ENCODE results near the gene WWOX. TPM values are rescaled to one million over a fixed set of nuclear protein-coding genes. Genes with fewer than 3 reads are reported as not detected.

WWOX gene
- total RNA-seq, 1 donor from 2014 or later: 8.6 TPM

GRCh38 chr16:78284957-78285434 is 185.5 kb downstream of the WWOX start:
- intact Hi-C loops (cut with DNase I): no loop called here
- no peak for DNase-seq (ENCODE audit: low spot score)

GRCh38 chr16:78285437-78285922 is 186.0 kb downstream of the WWOX start:
- no peak for DNase-seq (ENCODE audit: low spot score)
- intact Hi-C loops (cut with DNase I): no loop called here

- no peak for DNase-seq (ENCODE audit: low spot score)
- intact Hi-C loops (cut with DNase I): no loop called here
These were observed 186.6 kb downstream of the WWOX start for GRCh38 chr16:78286065-78286464.

DNA sequence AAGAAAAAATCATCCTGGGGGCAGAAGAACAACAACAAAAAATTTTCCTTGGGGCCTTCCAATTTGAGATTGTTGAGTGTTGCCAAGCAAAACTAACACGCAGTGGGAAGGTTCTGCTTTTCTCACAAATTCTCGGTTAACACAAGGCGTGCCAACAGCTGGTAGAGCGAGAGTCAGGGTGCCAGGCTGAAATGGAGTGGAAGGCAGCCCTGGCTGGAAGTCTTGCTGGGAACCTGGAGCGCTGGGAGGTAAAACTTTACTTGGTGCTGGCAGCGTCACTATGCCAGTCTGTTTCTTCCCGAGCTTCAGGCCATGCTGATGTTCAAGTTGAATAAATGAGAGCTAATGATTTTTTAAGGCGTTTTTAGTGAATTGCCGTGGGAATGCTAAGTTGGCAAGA is 189.4 kb downstream of the WWOX start:
- intact Hi-C loops (cut with DNase I): no loop called here
- DNase-seq (ENCODE audit: low spot score): no peak

DNA sequence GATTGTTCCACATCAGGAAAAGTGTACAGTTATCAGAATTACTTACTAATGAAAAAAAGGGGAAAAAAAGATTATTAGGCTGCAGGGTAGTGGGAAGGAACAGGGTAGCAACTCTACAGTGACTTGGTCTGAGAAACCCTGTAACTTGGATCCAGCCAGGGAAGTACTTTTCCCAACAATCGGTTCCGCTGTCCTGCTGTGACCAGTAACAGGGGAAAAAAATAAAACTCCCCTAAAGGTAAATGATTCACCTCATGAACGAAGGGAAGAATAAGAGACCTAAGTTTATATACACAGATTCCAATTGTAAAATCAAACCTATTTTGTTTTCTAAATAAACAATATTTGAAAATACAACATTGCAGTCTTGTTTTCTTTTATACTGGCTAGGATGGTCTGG is 189.9 kb downstream of the WWOX start:
- no peak for DNase-seq (ENCODE audit: low spot score)
- intact Hi-C loops (cut with DNase I): no loop called here

DNA sequence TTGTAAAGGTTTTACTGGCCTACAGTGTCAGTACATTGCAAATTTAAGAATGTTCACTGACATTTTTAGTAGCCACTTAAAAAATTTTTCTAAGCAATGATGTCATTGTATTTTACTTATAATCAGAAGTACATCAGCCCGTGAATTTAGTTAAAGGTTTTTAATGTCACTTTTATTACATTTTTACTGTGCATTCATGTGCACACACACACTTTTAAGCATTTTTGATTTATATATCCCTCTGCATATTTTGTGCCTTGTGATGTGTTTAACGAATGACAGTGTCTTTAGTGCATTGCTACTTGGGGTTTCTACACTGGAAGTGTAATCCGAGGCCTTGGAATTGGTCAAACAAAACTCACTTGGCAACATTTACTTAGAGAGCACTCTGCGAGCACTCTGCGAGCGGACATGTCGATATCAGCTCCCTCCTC is 190.4 kb downstream of the WWOX start:
- intact Hi-C loops (cut with DNase I): no loop called here
- DNase-seq (ENCODE audit: low spot score): no peak

GRCh38 chr16:78290395-78290794 is 190.9 kb downstream of the WWOX start:
- DNase-seq (ENCODE audit: low spot score): no peak

GRCh38 chr16:78290872-78291591 is 191.6 kb downstream of the WWOX start:
- no peak for DNase-seq (ENCODE audit: low spot score)
- intact Hi-C loops (cut with DNase I): no loop called here

More at GRCh38 chr16:78290395-78290794, 190.9 kb downstream of the WWOX start:
- intact Hi-C loops (cut with DNase I): no loop called here

DNA sequence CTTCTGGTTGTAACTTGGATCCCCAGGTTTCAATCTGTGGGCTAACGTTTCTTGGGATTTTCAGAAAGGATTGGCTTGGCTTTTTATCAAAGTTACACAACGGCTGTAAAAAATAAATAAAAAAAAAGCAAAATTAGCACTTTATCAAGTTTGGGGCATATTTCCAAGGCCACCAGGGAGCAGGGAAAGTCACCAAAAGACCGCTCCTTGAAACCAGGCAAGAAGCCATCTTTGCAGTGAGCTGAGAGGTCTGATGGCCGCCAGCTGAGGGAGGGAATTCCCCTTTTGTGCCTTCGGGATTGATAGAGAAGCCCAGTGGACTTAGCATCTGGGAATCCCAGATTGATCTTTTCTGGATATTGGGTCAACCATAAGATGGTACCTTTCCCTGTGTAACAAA is 192.2 kb downstream of the WWOX start:
- intact Hi-C loops (cut with DNase I): no loop called here
- DNase-seq (ENCODE audit: low spot score): no peak

- no peak for DNase-seq (ENCODE audit: low spot score)
These were observed 192.8 kb downstream of the WWOX start for GRCh38 chr16:78292086-78292843.

GRCh38 chr16:78292844-78293380 is 193.5 kb downstream of the WWOX start:
- intact Hi-C loops (cut with DNase I): no loop called here
- DNase-seq (ENCODE audit: low spot score): no peak

More at GRCh38 chr16:78292086-78292843, 192.8 kb downstream of the WWOX start:
- intact Hi-C loops (cut with DNase I): no loop called here

DNA sequence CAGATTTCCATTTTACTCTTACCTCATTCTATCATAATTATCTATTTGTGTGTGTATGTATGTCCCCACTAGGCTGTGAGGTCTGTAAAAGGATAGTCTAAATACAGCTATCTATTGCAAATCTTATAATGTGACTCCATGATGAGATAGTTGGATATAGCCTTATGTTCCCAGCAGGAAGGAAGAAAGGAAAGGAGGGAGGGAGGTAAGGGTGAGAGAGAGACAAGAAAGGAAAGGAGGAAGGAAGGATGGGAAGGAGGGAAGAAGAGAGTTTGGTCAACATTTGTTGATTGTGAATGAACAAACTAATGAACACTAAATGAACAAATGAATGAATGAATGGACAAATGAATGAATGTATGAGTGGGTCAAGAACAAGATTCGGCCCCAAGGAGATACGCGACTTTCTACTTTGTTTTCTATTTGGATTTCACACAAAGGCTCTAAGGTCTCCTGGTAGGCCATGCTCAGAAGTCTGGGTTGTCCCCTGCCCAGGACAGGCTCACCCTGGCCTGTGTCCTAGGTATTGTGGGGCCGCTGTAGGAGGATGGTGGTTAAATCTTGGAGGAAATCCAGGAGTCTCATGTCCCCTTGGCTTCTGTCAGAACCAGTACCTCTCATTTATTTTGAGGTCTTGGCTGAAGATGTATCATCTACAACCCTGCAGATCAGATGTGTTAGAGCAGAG is 195.2 kb downstream of the WWOX start:
- intact Hi-C loops (cut with DNase I): no loop called here
- no peak for DNase-seq (ENCODE audit: low spot score)

DNA sequence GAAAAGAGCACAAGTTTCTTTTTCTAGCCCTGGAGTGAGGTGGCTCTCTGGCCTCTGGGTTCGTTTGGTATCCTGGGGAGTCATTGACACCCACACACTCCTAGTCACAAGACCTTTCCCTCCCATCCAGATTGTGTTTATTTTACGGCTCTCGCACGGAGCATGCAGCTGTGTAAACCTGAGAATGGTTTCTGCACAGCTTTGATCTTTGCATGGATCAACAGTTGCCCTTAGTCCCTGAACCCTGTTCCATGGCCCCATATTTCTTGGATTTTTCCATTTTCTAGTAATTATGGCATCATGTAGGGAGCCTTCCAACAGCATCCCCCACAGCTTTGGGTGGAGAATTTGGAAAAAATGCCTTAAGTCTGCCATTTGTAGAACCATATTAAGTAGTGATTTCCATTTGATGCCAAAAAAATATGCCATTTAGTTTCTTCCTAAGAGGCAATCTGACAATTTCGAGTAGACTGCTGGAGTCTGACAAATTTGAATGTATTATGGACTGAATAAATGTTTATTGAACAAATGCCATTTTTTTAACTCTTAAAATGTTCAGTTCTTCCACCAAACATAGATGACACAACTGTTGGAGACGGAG is 197.7 kb downstream of the WWOX start:
- no peak for DNase-seq (ENCODE audit: low spot score)
- intact Hi-C loops (cut with DNase I): no loop called here

GRCh38 chr16:78298986-78299385 is 199.5 kb downstream of the WWOX start:
- DNase-seq (ENCODE audit: low spot score): no peak
- intact Hi-C loops (cut with DNase I): no loop called here

- no peak for DNase-seq (ENCODE audit: low spot score)
- intact Hi-C loops (cut with DNase I): no loop called here
These were observed 201.0 kb downstream of the WWOX start for GRCh38 chr16:78300469-78300868.

- intact Hi-C loops (cut with DNase I): no loop called here
- no peak for DNase-seq (ENCODE audit: low spot score)
These were observed 204.5 kb downstream of the WWOX start for GRCh38 chr16:78303946-78304345.

DNA sequence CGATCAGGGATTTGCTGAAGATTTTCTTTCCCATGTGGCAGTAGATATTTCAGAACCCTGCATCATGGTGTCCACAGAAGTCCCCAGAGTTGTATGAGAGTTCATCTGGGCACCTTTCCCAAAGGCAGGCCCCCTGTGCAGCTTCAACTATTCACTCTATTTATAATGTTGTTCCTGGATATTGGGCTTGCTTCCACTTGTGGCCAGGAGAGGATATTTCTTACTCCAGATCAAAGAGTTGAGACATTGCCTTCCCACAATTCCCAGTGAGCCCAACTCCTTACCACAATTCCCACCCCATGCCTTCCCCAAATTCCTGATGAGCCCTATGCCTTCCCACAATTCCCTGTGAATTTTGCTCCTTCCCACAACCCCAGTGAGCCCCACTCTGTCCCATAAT is 206.9 kb downstream of the WWOX start:
- no peak for DNase-seq (ENCODE audit: low spot score)
- intact Hi-C loops (cut with DNase I): no loop called here

DNA sequence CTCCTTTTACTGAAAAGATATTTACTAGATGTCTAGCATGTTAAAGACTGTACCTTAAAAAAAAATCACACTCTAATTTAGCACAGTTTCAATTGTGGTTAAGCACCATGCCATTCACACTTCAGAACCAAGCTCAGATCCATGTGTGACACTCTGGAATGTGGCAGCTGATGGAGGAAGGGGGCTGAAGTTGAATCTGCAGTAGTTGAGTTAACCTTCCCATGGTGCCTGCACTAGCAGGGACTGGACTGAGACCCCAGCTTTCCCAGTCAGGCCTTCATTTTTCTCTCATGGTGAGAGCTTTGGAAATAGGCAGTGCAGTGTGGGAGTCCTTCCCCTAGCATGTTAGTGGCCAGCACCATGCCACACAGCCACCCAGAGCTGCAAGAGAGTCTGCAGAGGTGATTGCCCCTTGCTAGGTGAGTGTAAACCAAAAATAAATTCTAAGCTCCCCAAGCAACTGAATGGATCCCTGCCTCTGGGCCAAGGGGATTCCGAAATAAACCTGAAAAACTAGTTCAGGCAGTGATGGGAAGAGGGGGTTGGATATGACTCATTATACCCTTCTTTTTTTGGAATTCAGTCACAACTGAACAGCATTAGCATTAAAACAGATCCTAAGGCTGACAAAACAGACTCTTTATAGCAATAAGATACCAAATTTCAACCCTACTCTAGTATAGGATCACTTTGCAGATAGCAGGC is 208.5 kb downstream of the WWOX start:
- intact Hi-C loops (cut with DNase I): no loop called here
- DNase-seq (ENCODE audit: low spot score): no peak

DNA sequence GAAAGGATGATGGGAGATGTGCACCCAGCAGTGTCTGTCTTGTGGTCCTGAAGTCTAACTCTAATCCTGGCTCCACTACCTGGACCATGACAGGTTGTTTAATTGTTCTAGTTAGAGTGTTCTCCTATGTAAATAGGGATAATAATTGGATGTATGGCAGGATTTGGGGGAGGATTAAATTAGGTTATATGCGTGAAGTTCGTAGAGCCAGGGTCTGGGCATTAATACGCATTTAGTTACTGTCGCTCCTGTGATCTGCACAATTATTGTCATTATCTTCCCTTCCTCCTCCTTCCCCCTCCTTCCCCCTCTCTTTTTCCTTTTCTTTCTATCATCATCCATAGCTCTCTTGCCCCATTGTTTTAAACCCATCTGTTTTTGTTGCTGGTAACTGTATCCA is 210.3 kb downstream of the WWOX start:
- intact Hi-C loops (cut with DNase I): no loop called here
- DNase-seq (ENCODE audit: low spot score): no peak
